Bone marrow (tissue), 2 donors: Measurements from ENCODE around the gene MED27.
"Not testable (repeated sequence)": the region's sequence is repeated elsewhere in the genome, so short reads cannot be mapped to it uniquely, and the experiment has no call there.

Experiments
- DNase-seq, 2 donors: peaks; one replicate each; lab custom pipeline; 2025; lab: John Stamatoyannopoulos, UW

Gene MED27

GRCh38 chr9:132018957-132019405, 60.7 kb downstream of the MED27 start:
- no peak for DNase-seq

GRCh38 chr9:132016456-132016855, 63.2 kb downstream of the MED27 start:
- no peak for DNase-seq

GRCh38 chr9:132015866-132016265, 63.8 kb downstream of the MED27 start:
- no peak for DNase-seq

GRCh38 chr9:132014218-132014805, 65.4 kb downstream of the MED27 start:
- DNase-seq = no peak

GRCh38 chr9:132012704-132013357, 66.8 kb downstream of the MED27 start:
- no peak for DNase-seq

- no peak for DNase-seq
Observed at GRCh38 chr9:132011896-132012295, 67.8 kb downstream of the MED27 start.

GRCh38 chr9:132011309-132011708, 68.4 kb downstream of the MED27 start:
- no peak for DNase-seq

GRCh38 chr9:132010201-132010600, 69.5 kb downstream of the MED27 start:
- DNase-seq = not testable (repeated sequence)

GRCh38 chr9:132008855-132009812, 70.5 kb downstream of the MED27 start:
- DNase-seq = no peak

GRCh38 chr9:132008184-132008803, 71.4 kb downstream of the MED27 start:
- no peak for DNase-seq

GRCh38 chr9:132007371-132008025, 72.2 kb downstream of the MED27 start:
- DNase-seq = no peak

- DNase-seq = no peak
Observed at GRCh38 chr9:132006677-132007370, 72.8 kb downstream of the MED27 start.

GRCh38 chr9:132005899-132006298, 73.8 kb downstream of the MED27 start:
- DNase-seq = no peak

- no peak for DNase-seq
Observed at GRCh38 chr9:132004323-132004722, 75.3 kb downstream of the MED27 start.

GRCh38 chr9:132003896-132004295, 75.8 kb downstream of the MED27 start:
- DNase-seq = no peak

- DNase-seq = no peak
Observed at GRCh38 chr9:132003319-132003704, 76.4 kb downstream of the MED27 start.

GRCh38 chr9:132002643-132003318, 76.9 kb downstream of the MED27 start:
- no peak for DNase-seq

GRCh38 chr9:132001567-132001966, 78.1 kb downstream of the MED27 start:
- no peak for DNase-seq

GRCh38 chr9:132000659-132001058, 79.0 kb downstream of the MED27 start:
- DNase-seq = no peak

- no peak for DNase-seq
Observed at GRCh38 chr9:131999692-132000551, 79.7 kb downstream of the MED27 start.
